Prostate gland (tissue), 2 donors: ENCODE measurements around the gene CDK8.

Source experiments
- POLR2A ChIP-seq: fragments of 450-650 bp; IDR thresholded peaks from one replicate; pipeline ENCODE4 v1.6.1; 2016; ENCODE audit warnings: antibody characterized with exemption, mild to moderate bottlenecking
- POLR2AphosphoS5 ChIP-seq: sonication (generic); formaldehyde crosslinking; IDR thresholded peaks from one replicate; pipeline ENCODE4 v1.6.1; 2017; ENCODE audit warnings: antibody characterized with exemption
- TF ChIP-seq, protein P1 (sequence below), 4 experiments: fragments of 200-600 bp in 2 of 4; fragments of 450-650 bp in 2 of 4; sonication (generic) in 2 of 4; IDR thresholded peaks; 1 replicate in 3 of 4; 2 replicates in 1 of 4; pipeline ENCODE4 v1.5.1; 2016 to 2019; ENCODE audit warnings: antibody characterized with exemption in 4 of 4, mild to moderate bottlenecking in 2 of 4, moderate library complexity in 2 of 4

DNA sequence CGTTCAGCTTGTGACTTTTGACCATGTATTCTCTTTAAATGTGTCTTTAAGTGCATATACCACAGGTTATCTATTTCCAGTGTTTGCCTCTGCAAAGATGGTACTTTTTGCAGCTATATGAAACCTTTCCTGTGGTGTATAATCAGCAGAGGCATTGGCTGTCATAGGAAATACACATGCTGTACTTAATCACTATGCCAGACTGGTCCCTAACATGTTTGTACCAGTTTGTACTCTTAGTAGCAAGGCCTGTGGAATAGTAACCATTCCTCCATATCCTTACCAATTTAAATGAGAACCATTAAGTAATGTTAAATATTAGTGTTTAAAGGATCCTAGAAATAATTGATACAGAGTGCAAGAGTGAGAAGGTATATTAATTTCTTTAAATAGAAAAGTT is 69.8 kb downstream of the CDK8 start:
- TF ChIP-seq, protein P1, sequence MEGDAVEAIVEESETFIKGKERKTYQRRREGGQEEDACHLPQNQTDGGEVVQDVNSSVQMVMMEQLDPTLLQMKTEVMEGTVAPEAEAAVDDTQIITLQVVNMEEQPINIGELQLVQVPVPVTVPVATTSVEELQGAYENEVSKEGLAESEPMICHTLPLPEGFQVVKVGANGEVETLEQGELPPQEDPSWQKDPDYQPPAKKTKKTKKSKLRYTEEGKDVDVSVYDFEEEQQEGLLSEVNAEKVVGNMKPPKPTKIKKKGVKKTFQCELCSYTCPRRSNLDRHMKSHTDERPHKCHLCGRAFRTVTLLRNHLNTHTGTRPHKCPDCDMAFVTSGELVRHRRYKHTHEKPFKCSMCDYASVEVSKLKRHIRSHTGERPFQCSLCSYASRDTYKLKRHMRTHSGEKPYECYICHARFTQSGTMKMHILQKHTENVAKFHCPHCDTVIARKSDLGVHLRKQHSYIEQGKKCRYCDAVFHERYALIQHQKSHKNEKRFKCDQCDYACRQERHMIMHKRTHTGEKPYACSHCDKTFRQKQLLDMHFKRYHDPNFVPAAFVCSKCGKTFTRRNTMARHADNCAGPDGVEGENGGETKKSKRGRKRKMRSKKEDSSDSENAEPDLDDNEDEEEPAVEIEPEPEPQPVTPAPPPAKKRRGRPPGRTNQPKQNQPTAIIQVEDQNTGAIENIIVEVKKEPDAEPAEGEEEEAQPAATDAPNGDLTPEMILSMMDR (IDR thresholded peaks at IDR 0.05): no peak
- TF ChIP-seq POLR2A (no peak), POLR2AphosphoS5 (no peak)
